Purkinje cell (primary cell): ENCODE results near the gene CD300C. TPM values are rescaled to one million over a fixed set of nuclear protein-coding genes. Genes with fewer than 3 reads are reported as not detected.

Source experiments
- polyA plus RNA-seq: library from polyadenylated mRNA; unstranded; fragments of >200 nt; fragmentation: Nextera tagmentation; gene quantifications from 2 replicates; pipeline ENCODE4 v1.2.1, GENCODE V29; 2014

CD300C gene
- not detected in 2 replicates for polyA plus RNA-seq

GRCh38 chr17:74545843-74546230 lies at the start of gene CD300C:
Gene CD300C (minus strand): TSS chr17:74546115. CDS start chr17:74545782, 333 bp downstream.

DNA sequence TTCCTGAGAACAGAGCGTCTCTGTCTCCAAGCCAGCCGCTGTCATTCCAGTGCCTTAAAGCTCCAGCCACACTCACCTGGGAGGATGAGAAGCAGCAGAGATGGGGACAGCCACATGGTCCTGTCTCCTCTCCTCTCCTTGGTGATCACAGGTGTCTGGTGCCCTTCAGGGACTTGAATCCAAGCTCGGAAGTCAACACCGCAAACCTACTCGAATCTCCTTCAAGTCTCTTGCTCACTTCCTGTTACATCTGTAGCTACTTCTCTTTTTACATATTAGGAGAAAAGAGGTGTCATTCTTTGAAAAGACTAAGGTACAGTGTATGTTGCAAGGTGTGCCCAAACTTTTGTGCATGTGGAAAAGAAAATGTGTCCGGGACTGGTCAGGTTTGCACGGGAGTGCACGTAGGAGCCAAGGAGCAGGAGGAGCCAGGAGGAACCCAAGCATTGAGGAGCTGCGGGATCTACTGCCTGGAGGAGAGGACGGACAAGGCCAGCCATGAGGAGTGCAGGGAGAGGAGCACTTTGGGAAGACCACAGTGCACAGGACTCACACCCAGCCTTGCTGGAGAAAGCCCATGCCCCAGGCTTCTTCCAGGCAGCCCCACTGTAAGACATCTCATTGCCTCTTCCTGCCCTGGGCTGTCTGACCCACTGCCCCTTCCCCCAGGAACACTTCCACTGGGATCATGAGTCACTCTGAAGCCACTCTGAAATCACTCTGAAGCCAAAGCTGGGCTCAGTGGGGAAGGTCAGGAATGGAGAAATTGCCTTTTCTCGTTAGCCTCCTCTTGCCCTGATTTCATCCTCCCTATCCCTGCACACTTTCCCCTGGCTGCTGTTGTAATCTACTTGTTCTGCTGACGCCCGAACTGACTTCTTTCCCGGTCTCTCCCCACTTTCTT lies 46.4 kb upstream of the CD300C start, which contains the start of gene CD300LD:
Gene CD300LD (minus strand): TSS at position 197 of the 904 bp plus-strand sequence. CDS start 81 bp downstream, at position 116.

DNA sequence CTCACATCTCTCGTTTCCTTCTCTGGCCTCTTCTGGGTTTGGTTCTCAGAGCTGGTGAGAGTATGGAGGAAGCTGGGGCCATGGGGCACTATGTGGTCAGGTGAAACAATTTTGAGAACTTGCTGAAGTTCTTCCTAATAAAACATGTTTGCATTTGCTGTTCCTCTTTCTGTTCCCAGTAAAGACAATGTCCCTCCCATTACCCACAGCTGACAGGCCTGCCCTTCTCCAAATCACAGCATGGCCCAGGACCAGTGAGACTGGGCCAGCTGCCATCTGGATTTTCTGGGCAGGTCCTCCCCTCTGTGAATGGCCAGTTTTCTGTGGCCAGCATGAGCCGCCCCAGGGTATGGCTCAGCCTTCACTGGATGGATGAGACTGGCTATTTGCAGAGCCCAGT lies 21.5 kb upstream of the CD300C start, which contains the start of gene CD300H:
Gene CD300H (minus strand): TSS at position 113 of the 400 bp plus-strand sequence.

GRCh38 chr17:74531231-74531761 lies 14.6 kb downstream of the CD300C start, which contains the start of gene CD300LB:
Gene CD300LB (minus strand): TSS chr17:74531475. CDS start chr17:74531350, 125 bp downstream.

Other genes with a start within 250 kb of the CD300C start
- gene KIF19, start 219.9 kb downstream of the CD300C start, polyA plus RNA-seq, result not detected in 2 replicates
- gene BTBD17, start 184.2 kb downstream of the CD300C start, polyA plus RNA-seq, result 1.0 and 2.3 TPM in 2 replicates
- not detected in 2 replicates for gene GPR142, start 178.6 kb downstream of the CD300C start, polyA plus RNA-seq
- gene GPRC5C, start 114.0 kb downstream of the CD300C start, polyA plus RNA-seq, result 2.0 and 2.9 TPM in 2 replicates
- gene CD300A, start 79.5 kb downstream of the CD300C start, polyA plus RNA-seq, result not detected in 2 replicates
- gene CD300LB, start 14.6 kb downstream of the CD300C start, polyA plus RNA-seq, result not detected in 2 replicates
- gene CD300H, start 21.4 kb upstream of the CD300C start, polyA plus RNA-seq, result not detected in 2 replicates
- not detected in 2 replicates for gene CD300LD, start 46.2 kb upstream of the CD300C start, polyA plus RNA-seq
- gene CD300E, start 77.6 kb upstream of the CD300C start, polyA plus RNA-seq, result not detected in 2 replicates
- not detected in 2 replicates for gene CD300LF, start 166.8 kb upstream of the CD300C start, polyA plus RNA-seq
- 0.57 TPM in 1 of 2 replicates, not detected in the other for gene RAB37, start 191.1 kb upstream of the CD300C start, polyA plus RNA-seq
- 4.9 and 9.5 TPM in 2 replicates for gene NHERF1, start 202.5 kb upstream of the CD300C start, polyA plus RNA-seq
- 6.0 and 6.2 TPM in 2 replicates for gene NAT9, start 230.2 kb upstream of the CD300C start, polyA plus RNA-seq